ENCODE data around the gene ANKLE2.

DNA sequence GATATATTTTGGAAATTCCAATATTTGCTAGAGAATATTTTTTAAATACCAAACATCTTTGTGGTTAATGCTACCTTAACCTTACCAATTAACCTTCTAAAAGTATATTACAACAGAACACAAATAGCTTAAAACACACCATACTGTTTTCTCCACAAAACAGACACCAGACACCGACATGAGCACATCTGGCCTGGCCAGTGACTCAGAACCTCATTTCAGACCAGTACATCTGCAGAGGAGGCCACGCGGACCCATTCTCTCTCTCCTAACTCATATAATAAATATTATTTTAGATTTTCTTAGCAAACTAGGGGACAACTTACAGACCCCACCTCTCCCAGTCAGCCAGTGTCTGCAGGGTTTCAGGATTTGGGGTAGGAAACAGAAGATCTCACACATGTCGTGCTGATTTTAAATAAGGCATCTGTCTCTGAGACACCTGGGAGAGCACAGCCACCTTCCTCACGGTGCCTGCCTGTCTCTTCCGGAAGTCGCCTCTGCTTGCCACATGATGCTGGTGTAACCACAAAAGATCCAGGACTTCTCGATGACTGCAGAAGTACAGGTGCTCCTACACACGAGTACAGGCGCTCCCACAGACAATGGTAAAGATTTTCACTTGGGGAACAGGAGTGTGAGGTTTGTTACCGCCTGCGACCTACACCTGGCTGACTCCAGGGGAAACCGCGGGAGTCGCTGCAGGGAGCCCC lies 9.7 kb upstream of the ANKLE2 start:
- TF ChIP-seq, protein P1, sequence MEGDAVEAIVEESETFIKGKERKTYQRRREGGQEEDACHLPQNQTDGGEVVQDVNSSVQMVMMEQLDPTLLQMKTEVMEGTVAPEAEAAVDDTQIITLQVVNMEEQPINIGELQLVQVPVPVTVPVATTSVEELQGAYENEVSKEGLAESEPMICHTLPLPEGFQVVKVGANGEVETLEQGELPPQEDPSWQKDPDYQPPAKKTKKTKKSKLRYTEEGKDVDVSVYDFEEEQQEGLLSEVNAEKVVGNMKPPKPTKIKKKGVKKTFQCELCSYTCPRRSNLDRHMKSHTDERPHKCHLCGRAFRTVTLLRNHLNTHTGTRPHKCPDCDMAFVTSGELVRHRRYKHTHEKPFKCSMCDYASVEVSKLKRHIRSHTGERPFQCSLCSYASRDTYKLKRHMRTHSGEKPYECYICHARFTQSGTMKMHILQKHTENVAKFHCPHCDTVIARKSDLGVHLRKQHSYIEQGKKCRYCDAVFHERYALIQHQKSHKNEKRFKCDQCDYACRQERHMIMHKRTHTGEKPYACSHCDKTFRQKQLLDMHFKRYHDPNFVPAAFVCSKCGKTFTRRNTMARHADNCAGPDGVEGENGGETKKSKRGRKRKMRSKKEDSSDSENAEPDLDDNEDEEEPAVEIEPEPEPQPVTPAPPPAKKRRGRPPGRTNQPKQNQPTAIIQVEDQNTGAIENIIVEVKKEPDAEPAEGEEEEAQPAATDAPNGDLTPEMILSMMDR (IDR thresholded peaks at IDR 0.05; ENCODE audit: control extremely low read depth in 1 of 3, insufficient read depth in 1 of 3, low read depth in 1 of 3, low read length in 3 of 3), result no peak
- TF ChIP-seq TAF1 (IDR thresholded peaks at IDR 0.05; ENCODE audit: low read depth, low read length), result no peak
- no peak for TF ChIP-seq SP1 (IDR thresholded peaks at IDR 0.05; ENCODE audit: low read depth, low read length)
- TF ChIP-seq YY1 (IDR thresholded peaks at IDR 0.05; ENCODE audit: low read depth, low read length), result no peak
- no peak for TF ChIP-seq POLR2A (IDR thresholded peaks at IDR 0.05; ENCODE audit: control extremely low read depth in 1 of 2, low read depth in 2 of 2, low read length in 2 of 2)

Measured in H1 (cell line).